CD4-positive, alpha-beta T cell treated with Interferon gamma for 1 hour (primary cell): ENCODE data around the gene GSTM2.

Experiments
- DNase-seq: peaks from one replicate; pipeline ENCODE4 v3.0.0-alpha.2; 2020

The GSTM2 gene

DNA sequence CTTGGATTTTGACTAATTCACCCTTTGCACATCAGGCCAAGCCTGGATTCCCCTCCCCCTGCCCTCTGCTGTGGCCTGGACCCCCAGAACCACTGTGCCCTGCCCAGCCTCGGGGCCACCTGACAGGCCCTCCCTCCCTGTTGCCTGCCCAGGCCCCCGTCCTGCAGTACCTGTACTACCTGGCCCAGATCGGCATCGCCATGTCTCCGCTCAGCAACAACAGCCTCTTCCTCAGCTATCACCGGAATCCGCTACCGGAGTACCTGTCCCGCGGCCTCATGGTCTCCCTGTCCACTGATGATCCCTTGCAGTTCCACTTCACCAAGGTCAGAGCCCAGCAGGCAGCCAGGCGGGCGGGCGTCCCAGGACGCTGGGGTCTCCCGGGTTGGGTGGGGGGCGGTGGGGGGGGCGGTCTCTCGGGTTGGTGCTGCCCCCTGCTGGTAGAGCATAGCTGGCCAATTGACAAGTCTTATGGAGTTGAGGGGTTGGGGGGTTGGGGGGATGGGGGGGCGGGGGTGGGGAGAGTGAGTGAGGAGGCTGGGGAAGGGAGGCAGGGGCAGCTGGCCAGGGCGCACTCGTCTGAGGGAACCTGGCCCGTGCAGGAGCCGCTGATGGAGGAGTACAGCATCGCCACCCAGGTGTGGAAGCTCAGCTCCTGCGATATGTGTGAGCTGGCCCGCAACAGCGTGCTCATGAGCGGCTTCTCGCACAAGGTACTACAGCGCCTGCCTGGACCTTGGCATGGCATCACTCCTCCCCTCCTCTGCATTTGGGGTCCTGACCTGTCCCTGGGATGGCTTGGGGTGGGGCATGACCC lies 37.6 kb upstream of the GSTM2 start:
- DNase-seq, result no peak

DNA sequence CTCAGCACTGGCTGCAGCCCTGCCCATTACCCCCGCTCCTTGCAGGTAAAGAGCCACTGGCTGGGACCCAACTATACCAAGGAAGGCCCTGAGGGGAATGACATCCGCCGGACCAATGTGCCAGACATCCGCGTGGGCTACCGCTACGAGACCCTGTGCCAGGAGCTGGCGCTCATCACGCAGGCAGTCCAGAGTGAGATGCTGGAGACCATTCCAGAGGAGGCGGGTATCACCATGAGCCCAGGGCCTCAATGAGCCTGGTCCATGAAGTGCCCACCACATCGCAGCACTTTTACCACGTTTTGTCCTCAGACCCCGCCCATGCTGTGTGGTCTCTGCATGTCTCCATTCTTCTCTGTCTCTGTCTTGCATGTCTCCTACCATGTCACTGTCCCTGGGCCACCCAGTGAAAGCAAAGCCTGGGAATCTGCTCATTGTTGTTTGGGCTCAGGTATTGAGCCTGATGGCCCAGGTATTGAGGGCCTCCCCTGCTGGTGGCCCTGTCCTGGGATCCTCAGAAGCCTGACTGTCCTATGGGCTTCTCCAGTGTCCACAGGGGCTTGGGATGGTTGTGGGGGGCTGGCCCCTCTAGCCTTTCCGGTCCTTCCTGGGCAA lies 36.9 kb upstream of the GSTM2 start:
- no peak for DNase-seq

DNA sequence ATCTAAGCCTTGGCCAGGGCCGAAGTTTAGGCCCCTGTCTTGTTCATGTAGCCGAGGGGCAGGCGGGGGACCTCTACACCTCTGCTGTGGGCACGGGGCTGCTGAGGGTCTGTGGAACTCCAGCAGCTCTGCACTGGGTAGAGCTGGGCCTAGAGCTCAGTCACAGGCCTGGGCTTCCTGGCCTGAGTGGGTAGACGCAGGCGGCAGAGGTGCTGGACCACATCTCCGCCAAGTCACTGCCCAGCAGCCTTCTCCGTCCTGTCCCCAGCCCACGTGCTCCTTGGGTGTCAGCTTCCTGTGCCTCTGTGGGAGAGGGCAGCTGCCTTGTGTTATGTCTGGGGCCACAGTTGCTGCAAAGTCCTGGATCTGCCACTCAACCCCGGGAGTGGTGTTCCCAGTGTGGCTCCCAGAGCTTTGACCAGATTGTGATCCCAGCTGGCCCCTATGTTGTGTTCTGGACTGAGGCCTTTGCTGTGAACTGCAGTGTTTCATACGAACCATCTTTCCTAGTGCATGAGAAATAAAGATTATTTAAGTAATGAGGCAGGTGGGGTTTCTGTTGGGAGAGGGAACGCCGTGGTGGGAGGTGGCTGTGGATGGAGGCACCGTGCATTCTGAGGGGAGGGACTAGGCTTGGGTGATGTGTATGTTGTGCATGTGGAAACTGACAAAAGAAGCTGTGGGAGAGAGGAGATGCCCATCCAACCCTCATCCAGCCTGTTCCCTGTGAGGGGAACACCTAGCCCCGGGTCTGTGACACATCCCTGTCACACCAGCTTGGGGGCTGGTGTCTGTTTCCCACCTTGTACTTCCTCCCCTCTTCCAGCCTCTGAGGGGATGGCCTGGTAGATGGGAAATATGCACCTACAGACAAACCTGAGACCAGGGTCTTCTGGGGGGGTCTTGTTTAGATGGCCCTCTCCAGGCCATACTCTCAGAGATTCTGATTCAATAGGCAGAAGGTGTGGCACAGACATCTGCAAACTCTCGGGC lies 36.0 kb upstream of the GSTM2 start:
- no peak for DNase-seq

DNA sequence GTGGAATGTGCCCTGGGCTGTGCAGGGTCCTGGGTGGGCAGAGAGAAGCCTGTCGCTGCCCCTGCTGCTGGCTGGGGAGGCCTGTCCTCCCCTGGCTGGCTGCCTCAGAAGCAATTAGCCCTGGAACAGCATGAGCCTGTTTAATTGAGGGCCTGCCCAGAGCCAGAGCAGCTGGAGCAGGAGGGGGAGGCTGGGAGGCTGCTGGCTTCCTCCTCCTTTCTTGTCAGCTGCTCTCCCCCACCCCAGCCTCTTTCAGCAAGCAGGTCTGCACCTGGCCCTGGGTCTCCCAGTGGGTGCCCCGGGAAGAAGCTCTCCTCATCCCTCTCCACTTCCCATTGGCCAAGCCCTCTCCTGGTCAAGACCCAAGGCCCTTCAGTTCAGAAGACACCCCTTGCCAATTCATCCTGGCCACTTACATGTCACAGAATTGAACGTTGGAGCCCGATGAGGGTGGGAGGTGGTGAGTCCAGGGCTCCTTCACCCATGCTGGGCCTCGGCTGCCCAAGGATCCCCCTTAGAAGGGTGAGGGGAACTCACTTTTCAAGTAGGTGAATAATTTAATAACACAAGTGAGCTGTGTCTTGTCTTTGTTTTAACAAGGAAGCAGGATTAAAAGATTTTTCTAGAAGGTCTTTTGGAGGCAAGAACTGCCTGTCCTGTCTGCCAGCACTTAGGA lies 35.0 kb upstream of the GSTM2 start:
- DNase-seq, result no peak

DNA sequence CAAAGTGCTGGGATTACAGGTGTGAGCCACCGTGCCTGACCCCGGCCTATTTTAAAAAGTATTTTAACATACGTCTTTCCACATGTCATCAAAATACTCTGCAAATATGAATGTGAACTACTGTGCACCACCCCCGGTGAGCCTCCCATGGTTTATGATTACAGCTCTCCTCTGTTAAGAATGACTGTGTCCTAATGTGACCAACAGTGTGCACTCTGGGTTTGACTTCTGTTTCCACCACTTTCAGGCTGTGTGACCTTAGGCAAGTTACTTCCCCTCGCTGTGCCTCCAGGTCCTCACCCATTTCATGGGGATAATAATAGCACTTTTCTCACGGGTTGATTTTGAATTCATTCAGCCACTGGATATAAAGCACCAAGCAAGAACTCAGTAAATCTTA lies 33.6 kb upstream of the GSTM2 start:
- DNase-seq, result no peak

DNA sequence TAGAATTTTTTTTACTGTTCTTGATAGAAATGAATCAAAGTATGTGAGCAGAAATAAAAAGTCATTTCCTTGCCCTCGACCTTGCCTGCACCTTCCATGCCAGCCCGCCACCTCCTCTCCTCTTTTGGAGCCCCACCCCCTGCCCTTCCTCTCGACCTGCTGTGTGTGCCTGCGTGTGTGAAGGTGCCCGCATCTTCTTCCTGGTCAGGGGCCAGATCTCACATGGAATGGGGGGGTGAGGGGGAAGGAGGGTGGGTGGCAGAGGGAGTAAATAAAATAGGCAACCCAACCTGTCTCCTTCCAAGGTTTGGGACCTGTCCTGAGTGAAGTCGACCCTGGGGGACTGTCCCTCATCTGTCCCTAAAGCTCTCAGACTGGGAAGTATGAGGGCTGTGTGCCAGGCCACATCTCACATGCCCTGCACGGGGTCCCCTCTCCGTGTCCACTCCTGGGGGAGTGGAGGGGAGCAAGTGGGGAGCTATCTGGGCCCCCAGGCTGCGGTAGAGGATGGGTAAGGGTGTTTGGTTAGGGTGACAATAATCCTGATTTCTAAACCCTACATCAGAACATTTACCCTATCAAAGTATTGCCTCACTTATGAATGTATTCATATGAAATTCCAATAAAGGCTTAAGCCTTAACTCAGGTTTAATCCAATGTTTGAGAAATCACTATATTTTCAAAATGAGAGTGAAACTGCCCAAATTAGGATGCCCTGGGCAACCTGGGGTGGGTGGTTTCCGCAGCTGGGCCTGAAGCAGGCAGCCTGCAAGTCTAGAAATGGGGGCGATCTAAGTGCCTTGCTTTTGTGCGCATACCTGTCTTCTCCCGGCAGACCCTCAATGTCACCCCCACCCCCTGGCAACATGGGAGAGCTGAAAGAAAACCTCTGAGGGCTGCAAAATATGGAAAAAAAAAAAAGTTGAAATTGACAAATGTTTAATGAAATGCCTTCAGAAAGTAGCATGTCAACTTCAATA lies 32.8 kb upstream of the GSTM2 start:
- DNase-seq, result no peak

DNA sequence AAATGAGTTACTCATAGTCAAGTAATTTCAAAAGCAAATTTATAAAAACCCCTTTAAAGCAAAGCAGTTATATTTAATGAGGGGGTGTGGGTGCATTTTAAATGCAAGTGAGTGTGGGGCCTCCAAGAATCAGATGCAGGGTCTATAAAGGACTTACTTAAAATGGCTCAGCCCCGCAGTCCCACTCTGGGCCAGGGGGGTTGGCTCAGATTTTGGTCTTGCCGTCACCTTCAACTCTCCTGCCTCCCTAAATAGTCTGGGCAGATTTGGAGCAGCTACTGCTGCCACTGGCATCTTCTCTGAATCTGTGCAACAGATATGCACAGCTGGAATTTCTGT lies 32.0 kb upstream of the GSTM2 start:
- no peak for DNase-seq

DNA sequence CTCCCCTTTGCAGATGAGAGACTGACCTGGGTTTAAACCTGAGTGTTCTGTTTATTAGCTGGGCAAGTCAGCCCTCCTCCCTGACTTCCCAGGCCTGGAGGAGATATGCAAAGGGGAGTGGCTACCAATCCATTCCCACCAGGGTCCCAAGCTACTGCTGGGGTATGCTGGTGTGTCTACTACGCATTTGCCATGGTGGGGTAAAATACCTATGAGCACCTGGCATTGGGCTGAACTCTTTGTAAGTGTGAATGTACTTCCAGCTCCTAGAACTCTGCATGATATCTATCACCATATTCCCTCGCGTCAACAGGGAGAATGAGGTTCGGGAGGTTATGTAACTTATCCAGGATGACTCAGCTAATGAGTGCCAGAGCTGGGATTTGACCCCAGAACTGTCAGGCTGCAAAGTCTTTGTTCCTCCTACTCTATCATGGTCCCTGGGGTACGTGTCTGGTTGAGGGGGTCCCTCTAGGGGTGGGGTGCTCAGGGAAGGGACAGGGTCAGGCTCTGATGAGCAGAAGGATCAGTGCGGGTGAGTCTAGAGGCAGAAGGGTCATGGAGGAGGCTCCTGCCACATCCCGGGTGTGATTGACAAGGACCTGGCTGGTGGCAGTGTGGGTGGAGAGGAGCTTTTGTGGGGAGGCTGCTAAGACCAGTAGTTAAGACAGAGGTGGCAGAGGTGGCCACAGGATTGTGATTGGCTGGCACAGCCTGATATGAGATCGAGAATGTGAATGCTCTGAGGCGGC lies 31.5 kb upstream of the GSTM2 start:
- DNase-seq, result no peak

DNA sequence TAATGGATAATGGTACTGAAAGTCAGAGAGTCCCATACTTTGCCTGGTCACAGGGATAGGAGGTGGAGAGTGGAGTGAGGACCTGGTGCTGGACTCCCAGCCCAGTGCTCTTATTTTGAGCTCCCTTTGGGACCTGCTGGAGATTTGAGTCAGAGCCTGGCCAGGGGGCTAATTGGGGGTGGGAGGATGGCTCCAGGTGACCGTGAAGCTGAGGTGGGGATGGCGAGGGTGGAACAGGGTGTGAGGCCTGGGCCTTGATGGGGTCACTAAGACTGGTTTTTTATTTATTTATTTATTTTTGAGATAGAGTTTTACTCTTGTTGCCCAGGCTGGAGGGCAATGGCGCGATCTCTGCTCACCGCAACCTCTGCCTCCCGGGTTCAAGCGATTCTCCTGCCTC lies 30.4 kb upstream of the GSTM2 start:
- no peak for DNase-seq

DNA sequence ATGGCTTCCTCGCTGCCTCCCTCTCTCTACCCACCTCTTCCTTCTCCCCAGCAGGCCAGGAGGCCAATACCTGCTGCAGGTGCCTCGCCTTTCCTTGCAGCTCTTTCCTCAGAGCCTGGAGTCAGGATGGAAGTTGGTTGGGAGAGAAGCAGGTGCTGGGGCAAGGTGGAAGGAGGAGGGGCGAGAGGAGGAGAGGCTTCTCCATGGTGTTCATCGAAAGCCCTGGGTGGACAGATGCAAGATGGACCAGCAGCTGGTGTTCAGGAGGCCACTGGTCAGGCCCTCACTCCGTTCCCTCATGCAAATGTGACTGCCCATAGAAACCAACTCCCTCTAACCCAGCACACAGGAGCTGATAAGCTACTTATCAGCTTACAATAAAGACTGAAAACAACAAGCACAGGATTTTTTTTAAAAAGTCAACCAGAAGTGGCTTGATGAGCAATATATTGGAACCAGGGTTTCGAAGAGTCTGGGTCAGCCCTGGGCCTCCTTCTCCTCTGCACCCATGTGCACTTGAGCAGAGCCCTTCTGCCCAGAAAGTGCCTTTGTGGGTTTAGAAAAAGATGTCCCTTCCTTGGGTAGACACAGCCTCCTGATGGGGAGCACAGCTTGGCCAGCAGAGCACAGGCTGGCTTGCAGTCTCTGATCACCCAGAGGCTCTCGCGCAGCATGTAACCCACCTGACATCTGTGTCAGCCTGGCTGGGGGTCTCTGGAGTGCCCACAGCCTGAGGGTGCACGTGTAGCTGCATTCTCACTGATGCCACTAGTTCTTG lies 28.6 kb upstream of the GSTM2 start:
- no peak for DNase-seq

DNA sequence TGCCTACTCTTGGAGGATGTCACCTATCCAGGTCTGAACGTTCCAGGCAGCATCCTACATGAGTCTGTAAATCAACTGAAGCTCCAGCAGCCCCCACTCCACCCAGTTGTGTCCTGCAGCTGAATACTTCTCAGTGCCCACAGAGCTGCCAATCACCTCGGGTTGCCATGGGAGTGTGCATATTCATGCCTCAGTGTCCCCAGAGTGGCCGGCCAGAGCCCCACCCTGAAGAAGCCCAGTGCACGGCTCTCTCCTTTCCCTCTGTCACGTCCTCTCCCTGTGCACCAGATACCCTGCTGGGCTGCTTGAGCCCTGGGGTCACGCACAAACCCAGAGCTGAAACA lies 28.0 kb upstream of the GSTM2 start:
- DNase-seq, result no peak

DNA sequence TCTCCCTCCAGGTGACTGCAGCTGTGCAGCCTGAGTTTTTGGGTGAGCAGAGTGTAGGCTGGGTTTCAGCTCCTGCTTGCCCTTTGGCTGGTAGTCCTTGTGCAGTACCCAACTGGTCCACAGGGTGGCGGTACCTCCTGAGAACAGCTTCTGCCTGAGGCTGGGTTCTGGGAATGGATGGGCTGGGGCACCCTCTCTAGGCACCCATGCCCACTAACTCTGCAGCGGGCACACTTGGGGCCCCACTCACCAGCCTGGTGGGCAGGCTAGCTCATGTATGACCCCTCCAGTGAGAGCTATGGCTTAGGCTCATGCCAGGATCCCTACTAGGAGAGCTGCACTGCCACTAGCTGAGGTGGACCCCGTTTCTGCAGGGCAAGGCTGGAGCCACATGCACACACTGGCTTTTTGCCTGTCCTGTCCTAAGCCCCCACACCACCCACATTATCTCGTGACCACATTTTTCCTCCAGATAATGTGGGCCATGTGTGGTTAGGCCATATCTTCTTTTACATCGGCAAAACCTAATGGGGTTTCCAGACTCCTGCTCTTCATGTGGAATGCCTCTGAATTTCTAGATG lies 27.5 kb upstream of the GSTM2 start:
- peak; percentile 78 for DNase-seq

DNA sequence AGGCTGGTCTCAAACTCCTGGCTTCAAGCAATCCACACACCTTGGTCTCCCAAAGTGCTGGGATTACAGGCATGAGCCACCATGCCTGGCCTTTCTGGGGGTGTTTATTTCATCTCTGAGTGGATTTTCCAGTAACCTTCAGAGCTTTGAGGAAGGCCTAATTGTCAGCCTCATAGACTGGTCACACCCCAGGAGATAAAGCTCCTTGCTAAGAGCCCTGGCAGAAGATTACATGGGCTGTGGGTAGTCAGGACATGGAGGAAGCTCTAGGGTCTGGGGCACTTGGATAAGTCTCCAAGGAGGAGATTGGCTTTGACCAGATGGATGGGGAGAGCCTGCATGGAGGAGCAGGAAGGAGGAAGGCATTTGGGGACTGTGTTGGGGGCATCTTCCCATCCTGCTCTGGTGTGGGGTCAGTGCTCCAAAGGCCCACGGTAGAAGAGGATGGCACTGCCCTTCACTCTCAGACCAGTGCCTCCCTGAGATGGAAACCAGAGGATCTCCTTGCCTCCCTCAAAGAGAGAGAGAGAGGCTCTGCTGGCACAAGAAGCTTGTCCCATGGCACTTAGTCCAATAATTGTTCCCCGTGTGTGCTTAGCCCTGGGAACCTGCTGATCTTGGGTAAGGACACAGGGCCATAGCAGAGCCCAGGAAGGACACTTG lies 26.6 kb upstream of the GSTM2 start:
- no peak for DNase-seq

DNA sequence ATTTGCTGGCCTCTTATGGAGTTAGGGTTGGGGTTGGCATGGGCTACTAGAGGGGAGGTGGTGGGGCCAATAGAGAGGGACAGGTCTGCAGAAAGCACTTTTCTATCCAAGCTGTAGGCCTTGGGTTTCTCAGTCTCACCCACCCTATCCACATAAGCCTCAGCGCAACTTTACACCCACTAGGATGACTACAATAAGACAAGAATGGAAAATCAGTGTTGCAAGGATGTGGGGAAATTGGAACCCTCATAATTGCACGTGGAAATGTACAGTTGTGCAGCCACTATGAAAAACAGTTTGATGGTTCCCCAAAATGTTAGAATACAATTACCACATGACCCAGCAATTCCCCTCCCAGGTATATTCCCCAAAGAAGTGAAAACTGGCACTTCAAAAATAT lies 26.0 kb upstream of the GSTM2 start:
- DNase-seq, result no peak

DNA sequence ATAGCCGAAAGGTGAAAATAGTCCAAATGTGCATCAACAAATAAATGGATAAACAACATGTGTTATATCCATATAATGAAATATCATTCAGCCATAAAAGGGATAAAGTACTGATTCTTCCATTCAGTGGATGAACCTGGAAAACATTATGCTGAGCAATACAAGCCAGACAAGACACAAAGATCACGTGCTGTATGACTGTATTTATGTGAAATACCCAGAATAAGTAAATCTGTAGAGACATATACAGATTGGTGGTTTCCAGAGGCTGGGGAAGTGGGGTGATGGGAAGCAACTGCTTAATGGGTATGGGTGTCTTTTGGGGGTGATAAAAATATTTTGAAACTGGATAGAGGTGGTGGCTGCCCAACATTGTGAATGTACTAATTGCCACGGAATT lies 25.2 kb upstream of the GSTM2 start:
- DNase-seq, result no peak

DNA sequence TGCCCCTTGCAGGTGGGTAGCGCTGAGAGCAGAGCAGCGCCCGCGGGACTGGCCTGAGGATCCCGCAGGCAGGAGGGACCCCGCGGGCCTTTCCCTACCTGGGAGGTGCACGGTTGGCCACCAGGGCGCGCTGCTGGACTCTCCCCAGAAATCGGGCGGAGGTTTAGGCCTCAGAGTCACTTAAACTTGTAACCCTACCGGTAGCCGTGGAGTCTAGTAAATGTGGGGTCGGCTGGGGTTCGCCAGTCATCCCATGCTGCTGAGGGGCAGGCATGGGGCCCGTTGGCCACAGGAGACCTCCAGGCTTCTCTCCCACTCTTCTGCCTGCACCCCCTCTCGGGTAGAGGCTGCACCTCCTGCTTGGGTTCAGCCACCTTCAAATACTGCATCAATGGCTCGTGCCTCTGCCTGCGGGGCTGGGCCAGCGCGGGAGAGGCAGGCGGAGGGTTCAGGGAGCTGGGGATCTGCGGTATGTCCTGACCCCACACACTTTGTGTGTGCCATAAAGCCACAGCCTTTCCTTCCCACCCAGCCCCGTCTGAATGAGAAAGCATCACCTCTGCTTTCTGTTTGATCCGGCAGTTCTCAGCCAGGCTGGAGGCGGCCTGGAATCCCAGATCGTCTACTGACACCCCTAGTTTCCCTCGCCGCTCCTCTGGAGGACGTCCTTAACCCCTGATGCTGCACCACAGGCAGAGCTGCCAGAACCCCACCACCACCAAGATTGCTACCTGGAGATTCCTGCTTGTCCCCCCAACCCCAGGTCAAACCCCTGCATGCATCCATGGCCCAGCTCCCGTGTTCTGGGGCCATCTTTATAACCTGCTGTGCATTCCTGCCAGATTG lies 24.2 kb upstream of the GSTM2 start:
- DNase-seq, result peak; percentile 79

DNA sequence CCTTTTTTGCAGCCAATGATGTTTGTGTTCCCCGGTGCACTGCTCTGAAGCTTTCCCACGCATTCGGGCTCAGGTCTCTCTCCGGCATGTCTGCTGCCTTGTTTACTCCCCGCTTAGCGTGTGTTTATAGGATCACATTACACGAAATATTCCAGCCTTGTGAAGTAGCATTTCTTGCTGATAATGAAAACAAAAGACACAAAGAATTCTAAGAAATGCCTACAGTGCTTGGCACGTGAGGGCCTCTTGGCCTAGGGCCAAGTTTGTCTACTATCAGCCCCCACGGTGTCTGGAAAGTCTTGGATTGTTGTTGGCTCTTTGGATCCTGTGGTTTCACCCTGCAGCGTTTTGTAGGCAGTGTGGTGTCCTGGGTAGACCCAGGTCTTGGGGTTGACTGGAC lies 23.2 kb upstream of the GSTM2 start:
- no peak for DNase-seq

DNA sequence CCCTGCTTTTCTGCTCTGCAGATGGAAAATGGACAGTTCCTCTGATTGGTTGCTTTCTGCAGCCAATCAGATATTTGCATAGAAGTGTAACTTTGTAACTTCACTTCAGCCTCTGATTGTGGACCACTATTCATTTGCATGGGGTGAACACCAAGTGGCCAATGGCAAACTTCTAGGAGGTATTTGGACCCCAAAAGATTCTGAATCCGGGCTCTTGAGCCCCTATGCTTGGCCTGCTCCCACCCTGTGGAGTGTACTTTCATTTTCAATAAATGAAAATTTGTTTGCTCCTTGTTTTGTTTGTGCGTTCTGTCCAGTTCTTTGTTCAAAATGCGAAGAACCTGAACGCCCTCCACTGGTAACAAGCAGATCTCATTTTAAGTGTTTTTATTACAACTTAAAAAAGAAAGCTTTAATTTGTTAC lies 18.4 kb upstream of the GSTM2 start:
- no peak for DNase-seq
